Dermis microvascular lymphatic vessel endothelial cell (primary cell): ENCODE results near the gene CASKIN1. TPM values are rescaled to one million over a fixed set of nuclear protein-coding genes. Genes with fewer than 3 reads are reported as not detected.
"Not testable (repeated sequence)": the region's sequence is repeated elsewhere in the genome, so short reads cannot be mapped to it uniquely, and the experiment has no call there.

Source experiments
- DNase-seq, 2 donors: peaks; one replicate each; pipeline versions ENCODE4 v3.0.0 to v3.0.0-alpha.2; 2010; ENCODE audit warnings: low read depth in 2 of 2
- total RNA-seq: library from RNA; depleted of rRNA; stranded (reverse); fragments of >200 nt; gene quantifications from 2 replicates; pipeline ENCODE4 v1.2.1, GENCODE V29; 2014

CASKIN1 gene
- total RNA-seq, 1 donor from 2014 or later = under 0.01 TPM

GRCh38 chr16:2135071-2135470 is 61.3 kb downstream of the CASKIN1 start:
- not testable (repeated sequence) for DNase-seq

- DNase-seq = not testable (repeated sequence)
These were observed 62.6 kb downstream of the CASKIN1 start for GRCh38 chr16:2133797-2134196.

- not testable (repeated sequence) for DNase-seq
These were observed 66.4 kb downstream of the CASKIN1 start for GRCh38 chr16:2129890-2130447.

- not testable (repeated sequence) for DNase-seq
These were observed 67.2 kb downstream of the CASKIN1 start for GRCh38 chr16:2129251-2129650.

GRCh38 chr16:2127630-2128280 is 68.7 kb downstream of the CASKIN1 start:
- DNase-seq = peak in 1 of 2 donors; percentile 48

Other genes starting within 250 kb of the CASKIN1 start
- not detected in 2 replicates for gene RPL3L, start 241.9 kb downstream of the CASKIN1 start, total RNA-seq
- gene NDUFB10, start 237.1 kb downstream of the CASKIN1 start, total RNA-seq = 137 and 147 TPM in 2 replicates
- gene RPS2, start 231.8 kb downstream of the CASKIN1 start, total RNA-seq = 2,692 and 2,867 TPM in 2 replicates
- gene RNF151, start 229.7 kb downstream of the CASKIN1 start, total RNA-seq = not detected in 2 replicates
- 31.7 and 41.5 TPM in 2 replicates for gene TBL3, start 224.6 kb downstream of the CASKIN1 start, total RNA-seq
- 0.13 TPM in 1 of 2 replicates, not detected in the other for gene NOXO1, start 215.1 kb downstream of the CASKIN1 start, total RNA-seq
- gene GFER, start 212.4 kb downstream of the CASKIN1 start, total RNA-seq = 9.7 and 10.3 TPM in 2 replicates
- gene SYNGR3, start 206.6 kb downstream of the CASKIN1 start, total RNA-seq = 1.3 and 1.5 TPM in 2 replicates
- 9.2 and 12.9 TPM in 2 replicates for gene ZNF598, start 186.8 kb downstream of the CASKIN1 start, total RNA-seq
- gene NPW, start 176.8 kb downstream of the CASKIN1 start, total RNA-seq = 0.25 and 1.3 TPM in 2 replicates
- gene NHERF2, start 169.7 kb downstream of the CASKIN1 start, total RNA-seq = 48.5 and 64.6 TPM in 2 replicates
- 22.4 and 39.3 TPM in 2 replicates for gene NTHL1, start 148.8 kb downstream of the CASKIN1 start, total RNA-seq
- gene TSC2, start 148.6 kb downstream of the CASKIN1 start, total RNA-seq = 23.6 and 36.4 TPM in 2 replicates
- 20.8 and 35.7 TPM in 2 replicates for gene PKD1, start 60.7 kb downstream of the CASKIN1 start, total RNA-seq
- gene RAB26, start 48.0 kb downstream of the CASKIN1 start, total RNA-seq = 0.51 and 0.77 TPM in 2 replicates
- 64.6 and 88.1 TPM in 2 replicates for gene TRAF7, start 40.8 kb downstream of the CASKIN1 start, total RNA-seq
- gene MLST8, start 8.8 kb upstream of the CASKIN1 start, total RNA-seq = 15.3 and 26.9 TPM in 2 replicates
- 1.3 and 1.7 TPM in 2 replicates for gene BRICD5, start 14.3 kb upstream of the CASKIN1 start, total RNA-seq
- gene PGP, start 18.2 kb upstream of the CASKIN1 start, total RNA-seq = 11.8 and 12.5 TPM in 2 replicates
- 22.2 and 26.3 TPM in 2 replicates for gene E4F1, start 27.0 kb upstream of the CASKIN1 start, total RNA-seq
- gene DNASE1L2, start 39.8 kb upstream of the CASKIN1 start, total RNA-seq = 0.25 and 0.26 TPM in 2 replicates
- gene ECI1, start 55.0 kb upstream of the CASKIN1 start, total RNA-seq = 31.8 and 36.2 TPM in 2 replicates
- 37.2 and 60.6 TPM in 2 replicates for gene RNPS1, start 71.5 kb upstream of the CASKIN1 start, total RNA-seq
- gene ABCA3, start 144.1 kb upstream of the CASKIN1 start, total RNA-seq = 21.4 and 30.3 TPM in 2 replicates
- 16.4 and 26.7 TPM in 2 replicates for gene CCNF, start 232.8 kb upstream of the CASKIN1 start, total RNA-seq